ENCODE results near the gene KLHL17.
"Not testable (repeated sequence)": the region's sequence is repeated elsewhere in the genome, so short reads cannot be mapped to it uniquely, and the experiment has no call there.

KLHL17 gene

DNA sequence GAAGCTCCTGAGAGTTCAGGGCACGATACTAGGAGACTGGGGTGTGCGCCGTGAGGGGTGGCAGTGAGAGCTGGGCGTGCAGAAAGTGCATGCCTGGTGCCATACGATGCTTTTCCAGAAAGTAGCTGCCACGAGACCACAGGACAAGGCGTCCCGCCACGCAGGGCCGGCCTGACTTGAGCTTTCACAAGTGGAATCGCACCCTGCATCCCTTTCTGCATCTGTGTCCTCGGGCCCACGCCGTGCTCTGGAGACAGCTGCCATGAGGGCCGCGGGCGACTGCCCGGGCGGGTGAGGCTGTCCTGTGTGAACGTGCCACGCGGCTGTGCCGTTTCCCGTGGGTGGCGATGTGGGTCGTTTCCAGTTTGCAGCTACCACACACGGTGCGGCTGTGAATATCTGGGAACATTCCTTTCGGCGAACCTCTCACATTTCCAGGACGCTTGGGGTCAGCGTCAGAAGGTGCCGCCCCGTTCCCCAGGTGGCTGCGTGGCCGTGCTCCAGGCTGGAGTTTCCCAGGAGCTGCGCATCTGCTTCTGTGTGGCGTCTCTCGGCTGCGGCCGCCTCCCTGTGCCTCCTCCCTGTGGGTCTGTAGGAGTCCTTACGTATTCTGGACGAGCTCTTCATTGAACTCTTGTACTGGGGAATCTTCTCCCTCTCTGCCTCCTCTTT, 22.5 kb downstream of the KLHL17 start:
- DNase-seq (ENCODE audit: low read depth), result no peak

GRCh38 chr1:983798-984475, 23.6 kb downstream of the KLHL17 start:
- peak; percentile 49 for DNase-seq (ENCODE audit: low read depth)

- DNase-seq (ENCODE audit: low read depth), result no peak
These were observed 24.1 kb downstream of the KLHL17 start for GRCh38 chr1:984476-984814.

DNA sequence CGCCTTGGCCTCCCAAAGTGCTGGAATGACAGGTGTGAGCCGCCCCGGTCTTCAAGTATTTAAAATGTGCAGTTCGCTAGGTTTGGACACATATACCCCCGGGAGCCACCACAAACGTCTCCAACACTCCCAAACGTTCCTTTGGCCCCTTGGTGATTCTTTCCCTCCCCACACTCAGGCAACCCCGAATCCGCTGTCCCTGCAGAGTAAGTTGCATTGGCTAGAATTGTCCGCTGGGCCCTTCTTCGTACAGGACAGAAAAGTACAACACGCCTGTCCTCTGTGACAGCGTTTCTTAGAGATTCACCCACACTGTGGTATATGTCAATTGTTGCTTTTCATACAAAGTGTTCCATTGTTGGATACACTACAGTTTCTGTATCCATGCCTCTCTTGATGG, 24.7 kb downstream of the KLHL17 start:
- DNase-seq (ENCODE audit: low read depth), result no peak

DNA sequence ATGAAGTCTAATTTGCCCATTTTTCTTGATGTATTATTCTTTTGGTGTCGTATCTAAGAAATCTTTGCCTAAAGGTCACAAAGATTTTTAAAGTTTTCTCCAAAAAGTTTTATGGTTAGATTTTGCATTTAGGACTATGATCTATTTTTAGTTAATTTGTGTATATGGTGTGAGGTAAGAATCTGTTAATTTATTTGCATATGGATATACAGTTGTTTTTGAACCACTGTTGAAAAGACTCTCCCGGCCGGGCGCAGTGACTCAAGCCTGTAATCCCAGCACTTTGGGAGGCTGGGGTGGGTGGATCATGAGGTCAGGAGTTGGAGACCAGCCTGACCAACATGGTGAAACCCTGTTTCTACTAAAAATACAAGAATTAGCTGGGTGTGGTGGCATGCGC, 27.7 kb downstream of the KLHL17 start:
- not testable (repeated sequence) for DNase-seq (ENCODE audit: low read depth)

DNA sequence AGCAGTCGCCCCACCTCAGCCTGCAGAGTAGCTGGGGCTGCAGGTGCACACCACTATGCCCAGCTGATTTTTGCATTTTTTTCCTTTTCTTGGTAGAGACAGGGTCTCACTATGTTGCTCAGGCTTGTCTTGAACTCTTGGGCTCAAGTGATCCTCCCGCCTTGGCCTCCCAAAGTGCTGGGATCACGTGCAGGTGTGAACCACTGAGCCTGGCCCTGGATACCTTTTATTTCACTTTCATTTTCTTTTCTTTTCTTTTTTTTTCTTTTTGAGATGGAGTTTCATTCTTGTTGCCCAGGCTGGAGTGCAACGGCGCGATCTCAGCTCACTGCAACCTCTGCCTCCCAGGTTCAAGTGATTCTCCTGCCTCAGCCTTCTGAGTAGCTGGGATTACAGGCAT, 30.9 kb downstream of the KLHL17 start:
- DNase-seq (ENCODE audit: low read depth), result not testable (repeated sequence)

DNA sequence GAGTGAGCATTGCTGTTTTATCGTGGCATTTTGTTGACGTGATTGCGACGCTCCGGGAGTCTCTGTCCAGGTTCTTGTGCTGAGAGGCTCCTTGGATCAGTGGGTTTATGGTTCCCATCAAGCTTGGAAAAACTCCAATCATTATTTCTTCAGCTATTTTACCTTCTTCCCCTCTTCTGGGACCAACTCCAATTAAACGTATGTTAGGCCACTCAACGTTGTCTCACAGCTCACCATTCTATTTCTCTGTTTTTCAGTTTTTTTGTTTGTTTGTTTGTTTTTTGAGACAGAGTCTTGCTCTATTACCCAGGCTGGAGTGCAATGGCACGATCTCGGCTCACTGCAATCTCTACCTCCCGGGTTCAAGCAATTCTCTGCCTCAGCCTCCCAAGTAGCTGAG, 31.5 kb downstream of the KLHL17 start:
- no peak for DNase-seq (ENCODE audit: low read depth)

- no peak for DNase-seq (ENCODE audit: low read depth)
These were observed 32.0 kb downstream of the KLHL17 start for GRCh38 chr1:992362-992761.

DNA sequence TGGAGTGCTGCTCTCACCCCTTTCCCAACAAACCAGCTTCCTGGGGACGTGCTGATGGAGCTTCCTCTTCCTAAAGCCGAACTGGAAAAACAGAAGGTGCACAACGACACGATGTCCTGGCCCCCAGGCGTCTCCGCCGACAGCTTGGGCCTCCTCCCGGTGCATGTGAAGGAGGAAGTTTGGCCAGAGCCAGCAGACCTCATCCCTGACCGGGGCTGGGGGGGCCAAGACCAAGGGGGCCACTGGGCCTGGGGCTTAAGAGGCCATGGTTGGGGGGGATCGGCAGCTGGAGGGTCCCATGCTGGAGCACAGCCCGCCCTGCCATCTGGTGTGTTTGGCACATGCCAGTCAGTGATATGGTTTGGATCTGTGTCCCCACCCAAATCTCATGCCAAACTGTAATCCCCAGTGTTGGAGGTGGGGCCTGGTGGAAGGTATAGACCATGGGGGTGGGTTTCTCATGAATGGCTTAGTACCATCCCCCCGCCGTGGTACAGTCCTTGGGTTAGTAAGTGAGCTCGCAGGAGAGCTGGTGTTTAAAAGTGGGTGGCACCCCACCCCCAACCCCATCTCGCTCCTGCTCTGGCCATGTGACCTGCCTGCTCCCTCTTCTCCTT, 33.1 kb downstream of the KLHL17 start:
- DNase-seq (ENCODE audit: low read depth), result no peak

GRCh38 chr1:994546-994945, 34.2 kb downstream of the KLHL17 start:
- not testable (repeated sequence) for DNase-seq (ENCODE audit: low read depth)

- DNase-seq (ENCODE audit: low read depth), result no peak
These were observed 35.6 kb downstream of the KLHL17 start for GRCh38 chr1:995665-996633.

DNA sequence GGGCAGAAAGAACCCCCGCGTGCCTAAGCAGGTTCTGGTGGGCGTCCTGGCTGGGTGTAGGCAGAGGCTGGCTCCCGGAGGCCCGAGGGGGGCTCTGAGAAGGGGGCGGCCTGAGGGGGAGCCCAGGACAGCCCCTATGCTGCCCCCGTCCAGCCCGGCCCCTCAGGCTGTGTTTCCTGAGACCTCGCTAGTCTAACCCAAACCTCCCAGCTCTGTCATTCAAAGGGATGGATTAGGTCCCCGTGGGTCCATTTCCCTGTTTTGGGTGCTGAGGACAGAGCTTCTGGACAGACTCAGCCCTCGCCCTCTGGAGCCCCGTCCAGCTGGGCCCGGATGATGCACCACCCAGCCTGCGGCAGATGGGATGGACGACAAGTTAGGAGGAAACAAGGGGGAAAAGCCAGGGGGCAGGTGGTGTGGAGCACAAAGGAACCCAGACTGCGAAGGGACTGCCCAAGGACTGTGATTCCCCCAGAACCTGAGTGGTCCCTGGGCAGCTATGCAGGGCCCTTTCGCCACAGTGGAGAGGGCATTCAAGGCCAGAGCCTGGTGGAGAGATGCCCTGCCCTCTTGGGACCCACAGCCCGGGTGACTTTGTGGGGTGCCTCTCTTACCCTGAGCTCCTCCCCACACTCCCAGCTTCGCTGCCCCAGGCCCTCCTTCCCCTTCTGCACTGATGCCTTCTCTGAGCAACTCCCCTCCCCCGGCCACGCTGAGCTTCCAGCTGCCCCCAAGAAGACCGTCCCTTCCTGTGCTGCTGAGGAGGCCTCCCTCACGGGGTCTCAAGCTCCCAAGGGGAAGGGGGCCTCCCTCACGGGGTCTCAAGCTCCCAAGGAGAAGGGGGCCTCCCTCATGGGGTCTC, 36.7 kb downstream of the KLHL17 start:
- DNase-seq (ENCODE audit: low read depth), result no peak

DNA sequence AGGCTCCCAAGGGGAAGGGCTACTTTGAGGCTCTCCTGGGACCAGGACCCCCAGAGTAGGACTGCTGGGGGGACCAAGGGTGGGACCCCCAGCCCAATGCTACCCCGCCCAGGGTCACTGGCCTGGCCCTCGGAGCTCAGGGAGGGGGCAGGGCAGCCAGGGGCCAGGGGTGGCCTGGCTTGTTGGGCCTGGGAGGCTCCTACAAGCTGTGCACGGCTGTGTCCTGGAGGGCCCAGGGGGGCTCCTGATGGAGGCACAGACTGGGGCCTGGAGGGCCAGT, 37.3 kb downstream of the KLHL17 start:
- no peak for DNase-seq (ENCODE audit: low read depth)

DNA sequence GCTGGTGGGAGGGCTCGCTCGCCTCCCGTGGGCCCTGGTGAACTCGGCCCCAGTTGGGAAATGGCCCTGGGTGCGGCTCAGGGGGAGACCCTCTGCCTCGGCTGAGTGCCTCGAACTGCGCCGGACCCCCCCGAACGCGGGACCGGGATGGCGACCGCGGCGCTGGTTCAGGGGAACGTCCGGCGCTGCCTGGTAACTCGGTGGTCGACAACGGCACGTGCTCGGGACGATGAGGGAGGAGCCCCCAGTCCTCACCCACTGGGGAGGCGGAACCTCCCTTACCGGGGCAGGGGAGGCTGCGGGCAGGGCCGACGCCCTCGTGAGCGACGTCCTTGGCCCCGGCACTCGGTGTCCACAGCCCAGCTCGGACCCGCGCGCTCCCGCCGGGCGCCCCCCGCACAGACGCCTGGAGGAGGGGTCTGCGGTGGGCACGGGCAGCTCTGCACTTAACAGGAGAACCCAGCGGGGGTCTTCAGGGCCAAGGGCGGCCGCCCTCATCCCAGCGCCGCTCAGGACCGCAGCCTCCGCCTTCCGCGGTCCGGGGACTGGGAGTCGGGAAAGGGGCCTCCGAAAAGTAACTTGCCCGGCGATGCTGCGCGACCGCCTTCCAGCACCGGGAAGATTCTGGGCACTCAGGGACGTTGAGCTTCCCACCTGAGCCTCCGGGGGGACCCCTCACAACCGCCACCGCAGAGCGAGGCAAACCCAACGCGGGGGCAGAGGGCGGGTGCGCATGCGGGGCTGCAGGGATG, 37.8 kb downstream of the KLHL17 start:
- no peak for DNase-seq (ENCODE audit: low read depth)

GRCh38 chr1:998745-998994, 38.3 kb downstream of the KLHL17 start:
- no peak for DNase-seq (ENCODE audit: low read depth)

DNA sequence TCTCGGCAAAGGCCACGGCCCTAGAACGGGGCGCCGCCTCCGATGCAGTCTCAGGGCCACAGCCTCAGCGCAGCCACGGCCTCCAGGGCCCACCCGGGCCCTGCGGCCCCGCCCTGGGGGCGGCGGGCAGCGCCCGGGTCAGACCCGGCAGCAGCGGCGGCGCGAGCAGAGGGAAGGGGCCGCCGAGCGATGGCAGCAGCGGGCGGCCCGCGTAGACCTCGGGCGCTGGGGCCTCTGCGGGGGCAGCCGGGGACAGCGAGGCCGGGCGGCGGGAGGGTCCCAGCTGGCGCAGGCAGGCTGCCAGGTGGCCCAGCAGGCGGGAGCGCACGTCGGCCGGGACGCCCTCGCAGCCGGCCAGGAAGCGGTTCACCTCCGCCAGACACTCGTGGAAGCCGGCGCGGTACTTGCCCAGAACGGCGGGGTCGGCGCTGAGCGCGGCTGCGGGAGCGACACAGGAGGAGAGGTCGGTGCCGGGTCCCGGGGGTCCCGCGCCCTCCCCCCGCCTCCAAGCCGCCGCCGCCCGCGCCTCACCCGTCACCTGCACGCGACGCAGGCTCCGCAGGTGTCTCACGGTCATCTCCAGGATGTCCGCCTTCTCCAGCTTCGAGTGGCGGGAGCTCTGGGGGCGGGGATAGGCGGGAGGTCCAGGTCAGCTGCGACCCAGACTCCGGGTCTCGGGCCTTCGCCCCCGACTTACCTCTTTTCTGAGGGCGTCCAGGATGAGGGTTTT, 38.8 kb downstream of the KLHL17 start:
- no peak for DNase-seq (ENCODE audit: low read depth)

DNA sequence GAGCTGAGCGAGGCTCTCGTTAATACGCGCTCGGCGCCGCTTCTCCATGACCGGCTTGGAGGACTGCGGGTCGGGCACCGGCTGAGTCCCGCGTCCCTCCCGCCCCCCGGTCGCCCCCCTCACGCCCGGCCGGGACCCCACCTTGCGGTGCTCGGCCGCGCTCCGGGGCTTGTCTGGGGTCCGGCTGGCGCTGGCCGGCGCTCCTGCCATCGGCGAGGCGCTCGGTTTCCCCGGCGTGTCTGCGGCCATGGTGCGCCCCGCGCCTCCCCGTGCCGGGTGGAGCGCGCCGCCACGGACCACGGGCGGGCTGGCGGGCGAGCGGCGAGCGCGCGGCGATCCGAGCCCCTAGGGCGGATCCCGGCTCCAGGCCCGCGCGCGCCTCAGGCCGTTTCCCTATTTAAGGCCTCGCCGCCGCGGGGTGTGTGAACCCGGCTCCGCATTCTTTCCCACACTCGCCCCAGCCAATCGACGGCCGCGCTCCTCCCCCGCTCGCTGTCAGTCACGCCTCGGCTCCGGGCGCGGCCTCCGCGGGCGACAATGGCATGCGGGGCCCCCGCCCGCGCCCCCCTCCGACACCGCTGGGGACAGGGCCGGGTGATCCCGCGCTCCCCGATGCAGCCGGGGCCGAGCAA, 39.5 kb downstream of the KLHL17 start, which contains the start of gene HES4:
HES4 (minus strand) TSS at position 373 of the 632 bp plus-strand sequence; CDS start at position 249, 124 bp downstream.
- peak; percentile 70 for DNase-seq (ENCODE audit: low read depth)

- DNase-seq (ENCODE audit: low read depth), result peak; percentile 69
These were observed 40.1 kb downstream of the KLHL17 start for GRCh38 chr1:1000357-1001056.

DNA sequence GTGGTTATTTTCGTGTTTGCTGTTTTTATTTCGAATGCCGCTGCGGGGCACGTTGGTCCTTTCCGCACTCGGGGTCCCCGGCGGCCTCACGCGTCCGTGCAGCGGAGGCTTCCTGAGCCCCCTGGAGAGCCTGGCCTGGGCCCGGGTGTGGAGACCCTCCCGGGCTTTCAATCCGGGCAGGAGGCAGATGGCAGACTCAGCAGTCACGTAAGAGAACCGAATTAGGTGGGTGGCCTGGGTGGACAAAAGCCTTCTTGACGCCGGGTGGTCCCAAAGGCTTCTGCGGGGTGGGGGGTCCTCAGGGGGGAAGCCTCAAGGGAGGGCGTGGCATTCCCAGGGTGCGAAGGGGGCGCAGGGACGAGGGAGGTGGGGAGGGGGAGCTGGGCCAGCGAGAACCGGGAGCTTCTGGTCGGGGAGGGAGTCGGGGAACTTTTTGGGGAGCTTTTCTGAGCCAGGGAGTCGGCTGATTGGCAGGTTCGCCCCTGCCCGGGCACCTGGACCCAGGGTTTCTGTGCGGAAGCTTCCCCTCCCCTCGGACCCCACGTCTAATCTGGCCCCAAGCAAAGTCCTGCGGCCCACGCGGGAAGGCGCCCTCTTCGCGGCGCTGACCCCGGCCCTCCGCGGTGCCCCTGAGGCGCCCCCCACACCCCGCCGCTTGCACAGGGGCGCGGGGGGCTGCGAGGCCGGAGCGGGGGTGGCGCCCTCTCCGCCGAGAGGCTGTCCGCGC, 40.8 kb downstream of the KLHL17 start:
- no peak for DNase-seq (ENCODE audit: low read depth)
